Activated CD4-positive, alpha-beta T cell treated with anti-CD3 and anti-CD28 coated beads, Interleukin-2, amount 10 ng/mL, durations not matched to agents 24 days and 14 days (primary cell): Measurements from ENCODE around the gene HMGXB4. TPM values are rescaled to one million over a fixed set of nuclear protein-coding genes. Genes with fewer than 3 reads are reported as not detected.
"Not testable (repeated sequence)": the region's sequence is repeated elsewhere in the genome, so short reads cannot be mapped to it uniquely, and the experiment has no call there.

ENCODE experiments used
- DNase-seq: peaks from one replicate; pipeline ENCODE4 v3.0.0; 2022
- H3K27ac Mint-ChIP-seq: one replicate; pipeline ENCODE4 v1.8.0; 2022; ENCODE audit warnings: mild to moderate bottlenecking, mixed read lengths
- H3K27me3 Mint-ChIP-seq: one replicate; pipeline ENCODE4 v1.8.0; 2022; ENCODE audit warnings: mixed read lengths
- H3K36me3 Mint-ChIP-seq: one replicate; pipeline ENCODE4 v1.8.0; 2022; ENCODE audit warnings: low read depth, mild to moderate bottlenecking, mixed read lengths
- H3K4me1 Mint-ChIP-seq: one replicate; pipeline ENCODE4 v1.8.0; 2021; ENCODE audit warnings: mixed read lengths
- H3K4me3 Mint-ChIP-seq: one replicate; pipeline ENCODE4 v1.8.0; 2022; ENCODE audit warnings: mild to moderate bottlenecking, moderate library complexity, mixed read lengths
- H3K9me3 Mint-ChIP-seq: one replicate; pipeline ENCODE4 v1.8.0; 2021; ENCODE audit warnings: mixed read lengths
- intact Hi-C: fragments of 100-400 bp; cut with micrococcal nuclease; formaldehyde crosslinking; loops from one replicate; pipeline ENCODE4 v1.15.1; 2023
- total RNA-seq: library from RNA; stranded (reverse); gene quantifications from 2 replicates; pipeline ENCODE4 v1.2.3, GENCODE V29; 2022

Gene HMGXB4
- total RNA-seq, 1 donor from 2014 or later = 47.7 TPM

DNA sequence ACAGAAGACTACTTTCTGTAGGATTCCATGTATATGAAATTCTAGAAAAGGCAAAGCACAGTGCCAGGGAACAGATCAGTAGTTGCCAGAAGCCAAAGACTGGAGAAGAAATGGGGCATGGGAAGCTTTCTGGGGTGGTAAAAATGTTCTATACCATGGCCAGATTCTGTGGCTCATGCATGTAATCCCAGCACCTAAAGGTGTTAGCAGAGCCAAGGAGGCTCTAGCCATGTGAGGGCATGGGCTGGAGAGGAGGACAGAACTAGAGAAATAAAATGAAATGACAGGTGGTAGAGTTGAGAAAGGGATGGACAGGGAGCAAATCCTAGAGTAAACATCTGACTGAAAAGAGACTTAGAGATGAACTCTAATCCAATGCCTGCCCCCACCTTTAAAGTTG is 26.9 kb upstream of the HMGXB4 start:
- H3K27me3 Mint-ChIP-seq = peaks cover 8% of the 10 kb centered on the region
- intact Hi-C loops = no loop called here

GRCh38 chr22:35230839-35231584 is 26.3 kb upstream of the HMGXB4 start:
- Mint-ChIP-seq H3K27ac (no peak overlapping the region), H3K4me3 (peak overlapping the region; percentile 38), H3K36me3 (no peaks in the 10 kb centered on the region), H3K9me3 (no peaks in the 10 kb centered on the region), H3K27me3 (peaks cover 9% of the 10 kb centered on the region), H3K4me1 (peaks cover 5% of the 10 kb centered on the region)
- intact Hi-C loops = no loop called here
- DNase-seq = peak; percentile 66

More for the DNA sequence above, 26.9 kb upstream of the HMGXB4 start:
- Mint-ChIP-seq H3K4me1 (peaks cover 5% of the 10 kb centered on the region), H3K9me3 (no peaks in the 10 kb centered on the region), H3K36me3 (no peaks in the 10 kb centered on the region), H3K4me3 (peak overlapping the region; percentile 38), H3K27ac (no peak overlapping the region)
- DNase-seq = no peak

GRCh38 chr22:35231585-35232084 is 25.7 kb upstream of the HMGXB4 start:
- intact Hi-C loops = no loop called here
- Mint-ChIP-seq H3K4me3 (no peak overlapping the region), H3K4me1 (peaks cover 5% of the 10 kb centered on the region), H3K27ac (no peak overlapping the region), H3K9me3 (no peaks in the 10 kb centered on the region), H3K36me3 (no peaks in the 10 kb centered on the region), H3K27me3 (peaks cover 13% of the 10 kb centered on the region)
- peak; percentile 90 for DNase-seq

DNA sequence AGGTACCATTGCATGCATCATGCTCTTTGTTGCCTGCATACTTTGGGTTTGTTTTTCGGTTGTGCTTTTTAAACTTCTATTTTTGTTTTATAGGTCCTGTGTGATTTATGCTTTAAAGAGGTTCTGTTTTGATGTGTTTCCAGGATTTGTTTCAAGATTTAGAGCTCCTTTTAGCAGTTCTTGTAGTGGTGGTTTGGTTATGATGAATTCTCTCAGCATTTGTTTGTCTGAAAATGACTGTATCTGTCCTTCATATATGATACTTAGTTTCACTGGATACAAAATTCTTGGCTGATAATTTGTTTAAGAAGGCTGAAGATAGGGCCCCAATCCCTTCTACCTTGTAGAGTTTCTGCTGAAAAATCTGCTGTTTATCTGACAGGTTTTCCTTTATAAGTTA is 18.5 kb upstream of the HMGXB4 start:
- Mint-ChIP-seq H3K27me3 (peaks cover 47% of the 10 kb centered on the region), H3K9me3 (peaks cover 19% of the 10 kb centered on the region)
- intact Hi-C loops, H3K36me3 Mint-ChIP-seq, H3K27ac Mint-ChIP-seq, DNase-seq, H3K4me1 Mint-ChIP-seq, H3K4me3 Mint-ChIP-seq: not testable (repeated sequence)

GRCh38 chr22:35244507-35244906 is 12.8 kb upstream of the HMGXB4 start:
- DNase-seq, H3K4me1 Mint-ChIP-seq, intact Hi-C loops, H3K36me3 Mint-ChIP-seq, H3K9me3 Mint-ChIP-seq, H3K4me3 Mint-ChIP-seq, H3K27ac Mint-ChIP-seq: not testable (repeated sequence)
- peaks cover 32% of the 10 kb centered on the region for H3K27me3 Mint-ChIP-seq

- no peak for DNase-seq
- intact Hi-C loops = no loop called here
- no peaks in the 10 kb centered on the region for H3K4me1 Mint-ChIP-seq
- H3K4me3 Mint-ChIP-seq = no peak overlapping the region
- no peaks in the 10 kb centered on the region for H3K36me3 Mint-ChIP-seq
- no peak overlapping the region for H3K27ac Mint-ChIP-seq
- H3K9me3 Mint-ChIP-seq = no peaks in the 10 kb centered on the region
- H3K27me3 Mint-ChIP-seq = peaks cover 8% of the 10 kb centered on the region
Observed at GRCh38 chr22:35250156-35250555, 7.1 kb upstream of the HMGXB4 start.

DNA sequence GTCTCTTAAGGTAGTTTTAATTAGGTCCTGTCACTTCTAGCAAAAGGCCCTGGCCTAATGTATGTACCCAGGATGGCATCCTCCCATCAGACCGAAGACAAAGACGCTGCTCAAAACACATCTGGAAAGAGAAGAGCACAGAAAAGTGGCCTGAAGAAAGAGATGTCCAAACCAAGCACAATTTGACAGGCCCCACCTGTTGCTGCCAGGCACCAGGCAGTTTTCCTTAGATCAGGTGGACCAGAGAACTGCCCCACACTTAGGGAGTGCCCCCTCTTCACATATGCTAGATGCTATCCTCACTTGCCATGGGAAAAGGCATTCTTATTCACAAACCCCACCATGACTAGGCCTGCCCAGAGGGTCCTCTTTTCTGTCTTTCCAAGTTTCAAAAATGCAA is 3.3 kb upstream of the HMGXB4 start:
- Mint-ChIP-seq H3K27ac (no peak overlapping the region), H3K9me3 (no peaks in the 10 kb centered on the region), H3K4me1 (peaks cover 16% of the 10 kb centered on the region), H3K27me3 (no peaks in the 10 kb centered on the region), H3K4me3 (no peak overlapping the region), H3K36me3 (peaks cover 6% of the 10 kb centered on the region)
- no peak for DNase-seq
- intact Hi-C loops = no loop called here

DNA sequence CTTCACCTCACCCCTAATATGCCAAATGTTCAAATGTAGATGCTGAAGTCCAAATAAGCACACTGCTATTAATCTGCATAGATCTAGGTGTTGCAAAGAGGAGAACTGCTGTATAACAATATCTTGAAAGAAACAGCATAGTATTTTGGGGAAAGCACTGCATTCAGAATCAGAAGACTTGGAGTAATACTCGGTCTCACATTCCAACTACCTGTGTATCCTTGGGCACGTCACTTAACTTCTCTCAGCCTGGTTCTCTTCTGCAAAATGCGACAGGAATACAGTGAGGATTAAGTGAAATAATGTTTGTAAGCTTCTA is 332 bp upstream of the HMGXB4 start:
- H3K4me3 Mint-ChIP-seq = peak overlapping the region; percentile 92
- DNase-seq = no peak
- no peaks in the 10 kb centered on the region for H3K9me3 Mint-ChIP-seq
- no peaks in the 10 kb centered on the region for H3K27me3 Mint-ChIP-seq
- H3K36me3 Mint-ChIP-seq = peaks cover 21% of the 10 kb centered on the region
- peaks cover 30% of the 10 kb centered on the region for H3K4me1 Mint-ChIP-seq
- intact Hi-C loops = loop anchor here (2.0 kb wide), 1 partner anchor 44 kb away; no protein-coding TSS in a partner anchor
- peak overlapping the region; percentile 96 for H3K27ac Mint-ChIP-seq

GRCh38 chr22:35258191-35258988 is 1.1 kb downstream of the HMGXB4 start:
- intact Hi-C loops = no loop called here
- peaks cover 29% of the 10 kb centered on the region for H3K36me3 Mint-ChIP-seq
- H3K4me3 Mint-ChIP-seq = peak overlapping the region; percentile 92
- peak; percentile 64 for DNase-seq
- H3K4me1 Mint-ChIP-seq = peaks cover 30% of the 10 kb centered on the region
- H3K27ac Mint-ChIP-seq = peak overlapping the region; percentile 94
- H3K27me3 Mint-ChIP-seq = no peaks in the 10 kb centered on the region
- no peaks in the 10 kb centered on the region for H3K9me3 Mint-ChIP-seq

DNA sequence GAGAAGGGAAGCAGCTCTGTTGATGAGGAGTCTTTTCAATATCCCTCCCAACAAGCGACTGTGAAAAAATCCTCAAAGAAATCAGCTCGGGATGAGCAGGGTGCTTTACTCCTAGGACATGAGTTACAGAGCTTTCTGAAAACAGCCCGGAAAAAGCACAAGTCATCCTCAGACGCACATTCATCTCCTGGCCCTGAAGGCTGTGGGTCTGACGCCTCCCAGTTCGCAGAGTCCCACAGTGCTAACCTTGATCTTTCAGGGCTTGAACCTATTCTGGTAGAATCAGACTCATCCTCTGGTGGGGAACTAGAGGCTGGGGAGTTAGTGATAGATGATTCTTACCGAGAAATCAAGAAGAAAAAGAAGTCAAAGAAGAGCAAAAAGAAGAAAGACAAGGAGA is 7.7 kb downstream of the HMGXB4 start:
- no peak overlapping the region for H3K27ac Mint-ChIP-seq

DNA sequence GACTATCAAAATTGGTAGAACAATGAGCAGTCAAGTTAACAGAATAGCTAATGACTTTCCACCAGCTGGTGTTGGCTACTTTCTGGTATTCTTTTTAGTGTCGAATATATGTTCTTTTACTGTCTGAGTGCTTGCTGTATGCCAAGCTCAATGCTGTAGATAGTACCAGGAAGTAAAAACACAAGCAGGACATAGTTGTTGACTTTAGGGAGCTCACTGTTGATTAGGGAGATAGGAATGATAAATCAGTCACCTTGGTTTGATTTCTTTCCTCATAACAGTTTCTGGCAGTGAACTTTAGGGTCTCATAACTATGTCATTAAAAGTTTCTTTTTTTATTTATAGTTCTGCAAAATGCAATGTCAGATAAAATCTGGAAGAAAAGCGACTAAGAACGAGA is 9.0 kb downstream of the HMGXB4 start:
- Mint-ChIP-seq H3K27ac (no peak overlapping the region), H3K4me3 (no peak overlapping the region), H3K27me3 (no peaks in the 10 kb centered on the region), H3K9me3 (no peaks in the 10 kb centered on the region), H3K36me3 (peaks cover 64% of the 10 kb centered on the region), H3K4me1 (peaks cover 14% of the 10 kb centered on the region)
- intact Hi-C loops = no loop called here
- no peak for DNase-seq

More for the DNA sequence above, 7.7 kb downstream of the HMGXB4 start:
- intact Hi-C loops = no loop called here
- no peak overlapping the region for H3K4me3 Mint-ChIP-seq
- H3K4me1 Mint-ChIP-seq = peaks cover 16% of the 10 kb centered on the region
- H3K36me3 Mint-ChIP-seq = peaks cover 66% of the 10 kb centered on the region
- no peak for DNase-seq
- H3K9me3 Mint-ChIP-seq = no peaks in the 10 kb centered on the region
- no peaks in the 10 kb centered on the region for H3K27me3 Mint-ChIP-seq

- intact Hi-C loops = no loop called here
- Mint-ChIP-seq H3K27ac (no peak overlapping the region), H3K4me1 (peaks cover 27% of the 10 kb centered on the region), H3K9me3 (no peaks in the 10 kb centered on the region), H3K4me3 (no peak overlapping the region), H3K36me3 (peaks cover 60% of the 10 kb centered on the region), H3K27me3 (no peaks in the 10 kb centered on the region)
- no peak for DNase-seq
Observed at GRCh38 chr22:35269630-35270029, 12.3 kb downstream of the HMGXB4 start.

DNA sequence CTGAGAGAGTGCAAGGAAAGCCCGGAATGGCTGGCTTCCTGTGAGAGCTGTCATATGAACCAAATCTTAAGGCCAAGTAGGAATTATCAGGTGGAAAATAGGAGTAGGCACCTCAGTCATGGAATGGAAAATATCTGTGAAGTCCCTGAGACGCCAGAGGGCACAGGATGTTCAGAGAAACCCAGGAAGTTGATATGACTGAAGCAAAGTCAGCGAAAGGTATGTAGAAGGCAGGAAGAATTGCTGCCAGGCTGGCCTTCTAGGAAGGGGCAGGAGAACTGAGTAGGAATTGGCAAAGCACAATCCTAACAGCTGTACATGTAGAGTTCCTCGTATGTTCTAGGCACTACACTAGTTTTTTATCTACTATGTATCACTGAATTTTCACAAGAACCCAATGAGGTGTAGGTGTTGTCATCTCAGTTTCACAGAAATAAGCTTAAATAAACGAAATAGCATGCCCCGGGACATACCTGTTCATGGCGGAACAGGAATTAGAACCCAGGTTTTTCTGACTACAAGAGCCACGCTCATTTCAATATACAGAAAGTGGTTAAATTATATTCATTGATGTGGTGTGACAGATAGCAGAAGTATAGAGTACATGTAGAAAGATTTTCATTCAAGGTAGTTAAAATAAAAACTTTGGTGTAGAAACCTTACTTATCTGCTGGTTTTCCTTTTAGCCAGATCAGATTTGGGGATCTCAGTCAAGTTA is 17.0 kb downstream of the HMGXB4 start:
- Mint-ChIP-seq H3K4me1 (peaks cover 24% of the 10 kb centered on the region), H3K9me3 (no peaks in the 10 kb centered on the region), H3K36me3 (peaks cover 42% of the 10 kb centered on the region), H3K27ac (peak overlapping the region; percentile 73), H3K27me3 (no peaks in the 10 kb centered on the region), H3K4me3 (peak overlapping the region; percentile 7)
- DNase-seq = no peak
- intact Hi-C loops = no loop called here

DNA sequence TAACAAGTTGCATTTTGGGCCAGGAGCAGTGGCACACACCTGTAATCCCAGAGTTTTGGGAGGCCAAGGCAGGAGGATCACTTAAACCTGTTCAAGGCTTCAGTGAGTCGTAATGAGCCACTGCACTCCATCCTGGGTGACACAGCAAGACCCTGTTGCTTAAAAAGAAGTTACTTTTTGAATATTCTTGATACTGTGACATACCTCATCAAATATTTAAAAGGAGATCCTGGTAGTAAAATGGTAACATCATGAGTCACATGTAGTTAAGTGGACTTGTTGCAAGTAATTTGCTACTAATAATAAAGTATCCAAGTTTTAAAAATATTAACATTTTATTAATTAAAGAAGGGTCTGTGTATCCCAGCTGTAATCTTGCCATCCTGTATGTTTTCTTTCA is 18.3 kb downstream of the HMGXB4 start:
- Mint-ChIP-seq H3K27ac (no peak overlapping the region), H3K9me3 (no peaks in the 10 kb centered on the region), H3K4me3 (no peak overlapping the region), H3K27me3 (no peaks in the 10 kb centered on the region), H3K36me3 (peaks cover 44% of the 10 kb centered on the region), H3K4me1 (peaks cover 30% of the 10 kb centered on the region)
- intact Hi-C loops = no loop called here
- DNase-seq = no peak
